GM04504 (cell line): ENCODE data around the gene NPY4R2.
"Not testable (repeated sequence)": the region's sequence is repeated elsewhere in the genome, so short reads cannot be mapped to it uniquely, and the experiment has no call there.

Experiments
- DNase-seq: peaks from one replicate; pipeline ENCODE4 v3.0.0-alpha.2; 2012; ENCODE audit warnings: low read depth

Gene NPY4R2, protein sequence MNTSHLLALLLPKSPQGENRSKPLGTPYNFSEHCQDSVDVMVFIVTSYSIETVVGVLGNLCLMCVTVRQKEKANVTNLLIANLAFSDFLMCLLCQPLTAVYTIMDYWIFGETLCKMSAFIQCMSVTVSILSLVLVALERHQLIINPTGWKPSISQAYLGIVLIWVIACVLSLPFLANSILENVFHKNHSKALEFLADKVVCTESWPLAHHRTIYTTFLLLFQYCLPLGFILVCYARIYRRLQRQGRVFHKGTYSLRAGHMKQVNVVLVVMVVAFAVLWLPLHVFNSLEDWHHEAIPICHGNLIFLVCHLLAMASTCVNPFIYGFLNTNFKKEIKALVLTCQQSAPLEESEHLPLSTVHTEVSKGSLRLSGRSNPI

DNA sequence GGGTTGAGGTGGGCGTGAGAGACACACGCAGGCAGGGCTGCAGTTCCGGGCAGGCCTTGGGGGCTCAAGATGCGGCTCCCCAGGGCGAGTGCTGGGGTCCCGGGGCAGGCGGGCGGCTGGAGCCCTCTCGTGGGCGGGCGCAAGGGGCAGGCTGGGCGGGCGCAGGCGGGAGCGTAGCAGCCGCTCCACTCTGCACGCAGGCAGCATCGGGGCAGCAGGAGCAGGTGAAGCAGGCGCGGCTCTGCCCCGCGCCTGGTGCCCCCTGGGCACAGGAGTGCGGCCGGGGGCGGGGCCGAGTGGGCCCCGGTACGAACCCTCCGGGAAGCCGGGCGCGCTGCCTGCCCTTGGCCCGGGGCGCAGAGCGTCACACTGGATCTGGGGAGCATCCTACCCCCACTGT is at the start of gene NPY4R2:
Gene NPY4R2, plus strand, starts transcription at position 188 of the 400 bp plus-strand sequence. CDS start 3,326 bp downstream, outside the sequence.
- DNase-seq = not testable (repeated sequence)

GRCh38 chr10:47870887-47871286 is 47.6 kb upstream of the NPY4R2 start:
- not testable (repeated sequence) for DNase-seq

- DNase-seq = not testable (repeated sequence)
Measured at GRCh38 chr10:47871485-47872180, 46.8 kb upstream of the NPY4R2 start.

- not testable (repeated sequence) for DNase-seq
Measured at GRCh38 chr10:47872236-47872635, 46.2 kb upstream of the NPY4R2 start.

- not testable (repeated sequence) for DNase-seq
Measured at GRCh38 chr10:47884239-47884638, 34.2 kb upstream of the NPY4R2 start.

GRCh38 chr10:47884934-47885333 is 33.5 kb upstream of the NPY4R2 start:
- not testable (repeated sequence) for DNase-seq

- not testable (repeated sequence) for DNase-seq
Measured at GRCh38 chr10:47886356-47886755, 32.1 kb upstream of the NPY4R2 start.

- not testable (repeated sequence) for DNase-seq
Measured at GRCh38 chr10:47886827-47887226, 31.6 kb upstream of the NPY4R2 start.

DNA sequence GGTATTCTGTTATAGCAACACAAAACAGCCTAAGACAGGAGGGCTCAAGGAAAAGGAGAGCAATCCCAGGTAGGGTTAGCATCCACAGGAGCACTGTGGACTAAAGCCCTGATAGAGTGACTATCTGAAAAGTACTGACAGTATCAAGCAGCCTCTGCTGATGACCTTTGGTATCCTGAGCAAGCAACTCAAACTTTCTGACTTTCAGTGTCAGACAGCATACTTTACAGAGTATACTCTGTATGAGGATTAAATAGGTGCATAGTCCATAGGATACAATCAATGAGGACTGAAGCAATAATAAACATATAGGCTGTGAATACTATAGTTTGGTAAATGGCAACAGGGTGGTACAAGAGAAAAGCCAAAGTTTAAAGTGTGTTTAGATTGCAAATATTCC is 27.7 kb upstream of the NPY4R2 start:
- DNase-seq = not testable (repeated sequence)

GRCh38 chr10:47892494-47893261 is 25.8 kb upstream of the NPY4R2 start:
- DNase-seq = not testable (repeated sequence)

DNA sequence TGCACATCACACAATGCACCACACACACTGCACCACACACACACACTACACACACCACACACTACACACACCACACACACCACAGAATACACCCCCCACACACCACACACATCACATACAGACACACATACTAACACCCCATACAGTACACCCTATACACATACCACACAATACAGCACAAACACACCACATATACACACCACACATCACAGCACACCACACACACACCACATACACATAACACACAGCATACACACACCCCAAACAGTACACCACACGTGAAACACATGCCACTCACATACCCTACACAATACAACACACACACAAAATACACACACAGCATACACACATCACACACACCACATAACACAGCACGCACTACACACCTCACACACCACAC is 23.9 kb upstream of the NPY4R2 start:
- not testable (repeated sequence) for DNase-seq

DNA sequence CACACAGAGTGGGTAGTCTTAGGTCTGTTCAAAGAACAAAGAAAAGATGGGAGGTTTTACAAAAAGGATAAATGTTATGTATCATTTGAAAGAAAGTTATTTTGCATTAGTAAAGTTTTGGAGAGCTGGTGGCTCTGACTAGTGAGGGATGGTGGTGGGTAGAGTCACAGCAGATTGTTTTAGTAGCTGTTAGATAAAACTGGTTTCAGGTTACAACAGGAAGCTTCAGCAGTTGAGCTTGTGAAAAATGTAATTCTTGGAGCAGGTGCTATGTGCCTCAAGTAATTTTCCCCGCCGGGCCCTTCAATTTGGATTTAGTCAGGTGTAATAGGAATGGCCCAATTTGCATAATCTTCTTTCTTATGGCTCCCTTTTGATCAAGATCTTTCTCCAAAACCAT is 20.6 kb upstream of the NPY4R2 start:
- DNase-seq = not testable (repeated sequence)

GRCh38 chr10:47909333-47909732 is 9.1 kb upstream of the NPY4R2 start:
- not testable (repeated sequence) for DNase-seq

GRCh38 chr10:47910486-47910885 is 8.0 kb upstream of the NPY4R2 start:
- DNase-seq = not testable (repeated sequence)

DNA sequence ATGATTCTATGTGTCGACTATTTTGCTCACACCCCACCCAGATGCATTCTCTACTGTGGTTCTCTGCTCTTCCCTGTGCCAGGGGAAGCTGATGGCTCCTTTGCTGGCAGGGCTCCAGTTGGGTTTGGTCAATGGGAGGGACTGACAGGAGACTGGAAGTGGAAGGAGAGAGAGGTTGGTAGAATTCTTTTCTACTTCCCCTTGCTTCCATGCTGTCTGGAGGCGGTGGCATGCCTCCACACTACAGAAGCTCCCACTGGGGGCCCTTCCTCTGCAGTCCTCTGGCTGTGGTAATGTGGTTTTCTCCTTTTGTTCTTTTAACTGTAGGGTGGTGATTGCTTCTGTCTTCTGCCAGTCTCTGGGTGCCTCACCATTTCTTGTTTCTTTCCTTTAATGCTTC is 4.4 kb upstream of the NPY4R2 start:
- DNase-seq = not testable (repeated sequence)

DNA sequence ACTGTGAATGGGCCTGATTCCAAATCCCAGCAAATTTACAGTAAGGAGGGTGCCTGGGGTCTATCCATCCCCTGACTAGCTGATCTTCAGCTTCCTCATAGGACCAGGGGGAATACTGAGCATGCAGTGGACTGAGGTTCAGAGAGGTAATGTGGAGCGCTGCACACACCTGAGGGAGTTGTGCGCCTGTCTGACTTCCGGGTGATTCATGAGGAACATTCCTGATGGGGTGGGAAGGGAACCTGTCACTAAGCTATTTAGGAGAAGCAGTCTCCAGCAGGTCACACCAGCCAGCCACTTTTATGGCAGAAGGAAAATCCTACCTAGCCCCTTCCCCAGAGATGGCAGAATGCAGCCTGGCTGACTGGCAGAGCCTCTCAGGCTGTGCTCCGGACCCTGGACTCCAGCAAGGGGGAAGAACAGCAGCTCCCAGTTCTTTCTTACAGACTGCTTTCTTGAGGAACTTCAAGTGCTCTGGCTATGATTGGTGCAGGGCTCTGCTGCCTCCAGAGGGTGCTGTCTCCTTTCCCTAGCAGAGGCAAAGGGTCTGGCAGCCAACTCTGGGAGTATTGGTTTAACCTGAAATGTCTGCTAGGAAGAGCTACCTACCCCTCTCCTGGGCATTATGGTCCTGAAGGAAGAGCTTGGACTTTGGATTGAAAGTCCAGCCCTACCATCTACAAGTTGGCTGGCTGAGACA is 2.5 kb upstream of the NPY4R2 start:
- DNase-seq = not testable (repeated sequence)

GRCh38 chr10:47920610-47921009 is 2.1 kb downstream of the NPY4R2 start:
- DNase-seq = not testable (repeated sequence)

DNA sequence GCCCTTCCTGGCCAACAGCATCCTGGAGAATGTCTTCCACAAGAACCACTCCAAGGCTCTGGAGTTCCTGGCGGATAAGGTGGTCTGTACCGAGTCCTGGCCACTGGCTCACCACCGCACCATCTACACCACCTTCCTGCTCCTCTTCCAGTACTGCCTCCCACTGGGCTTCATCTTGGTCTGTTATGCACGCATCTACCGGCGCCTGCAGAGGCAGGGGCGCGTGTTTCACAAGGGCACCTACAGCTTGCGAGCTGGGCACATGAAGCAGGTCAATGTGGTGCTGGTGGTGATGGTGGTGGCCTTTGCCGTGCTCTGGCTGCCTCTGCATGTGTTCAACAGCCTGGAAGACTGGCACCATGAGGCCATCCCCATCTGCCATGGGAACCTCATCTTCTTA is 4.0 kb downstream of the NPY4R2 start:
- not testable (repeated sequence) for DNase-seq

DNA sequence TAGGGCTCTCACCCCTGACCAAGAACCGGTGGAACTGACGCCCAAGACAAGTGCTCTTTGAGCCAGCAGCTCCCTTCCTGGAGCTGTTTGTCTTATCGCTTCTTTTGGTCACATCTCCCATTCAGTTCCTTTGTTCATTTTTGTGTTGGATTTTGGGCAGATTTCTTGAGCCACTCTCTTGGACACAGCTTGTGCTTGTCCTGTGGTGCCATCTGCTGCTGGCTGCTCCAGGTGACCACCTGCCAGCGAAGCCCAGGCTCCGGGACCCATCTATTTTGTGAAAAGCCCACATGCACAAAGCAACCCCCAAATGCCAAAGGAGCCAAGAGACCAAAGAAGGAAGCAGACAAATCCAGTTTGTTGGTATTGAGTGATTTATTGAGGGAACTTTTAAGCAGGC is 6.2 kb downstream of the NPY4R2 start:
- not testable (repeated sequence) for DNase-seq

DNA sequence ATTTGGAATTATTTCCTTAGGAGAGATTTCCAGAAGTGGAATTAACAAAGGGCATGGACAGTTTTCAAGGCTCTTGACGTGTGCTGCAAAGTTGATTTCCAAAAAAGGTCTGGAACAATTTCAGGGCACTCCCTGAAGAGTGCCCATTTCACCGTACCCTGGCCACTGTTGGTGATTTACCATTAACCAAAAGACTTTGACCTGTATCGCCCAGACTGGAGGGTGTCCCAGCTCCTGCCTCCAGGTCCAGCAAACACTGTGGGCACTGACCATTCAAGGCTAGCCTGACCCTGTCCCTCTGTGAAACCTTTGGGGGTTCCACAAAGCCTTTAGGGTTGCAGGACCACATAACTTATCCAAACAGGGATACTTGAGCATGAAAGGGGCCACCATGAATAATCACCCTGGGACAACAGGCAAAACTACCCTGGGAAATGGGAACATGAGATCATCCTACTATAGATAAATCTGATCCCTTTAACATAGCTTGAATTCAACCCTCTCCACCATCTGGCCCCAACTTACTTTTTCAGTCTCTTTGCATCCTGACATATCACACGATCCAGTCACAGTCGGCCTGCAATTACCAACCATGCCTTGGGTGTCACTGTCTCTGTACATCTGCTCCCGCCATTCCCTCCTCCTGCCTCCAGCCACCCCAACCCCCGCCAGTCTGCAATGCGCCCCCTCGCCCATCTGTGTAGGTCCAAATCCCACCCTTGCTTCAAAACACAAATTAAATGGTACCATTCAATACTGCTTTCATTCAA is 8.9 kb downstream of the NPY4R2 start:
- not testable (repeated sequence) for DNase-seq

GRCh38 chr10:47928225-47928624 is 9.8 kb downstream of the NPY4R2 start:
- DNase-seq = not testable (repeated sequence)
